HuH-7.5 (cell line): ENCODE data around the gene PRSS48.
"Not testable (repeated sequence)": the region's sequence is repeated elsewhere in the genome, so short reads cannot be mapped to it uniquely, and the experiment has no call there.

Source experiments
- DNase-seq: peaks from one replicate; pipeline ENCODE4 v3.0.0; 2011; ENCODE audit warnings: low spot score

PRSS48 gene

GRCh38 chr4:151318307-151319006 lies 41.5 kb downstream of the PRSS48 start:
- DNase-seq = no peak

GRCh38 chr4:151319490-151319889 lies 42.5 kb downstream of the PRSS48 start:
- no peak for DNase-seq

- DNase-seq = no peak
These were observed 44.6 kb downstream of the PRSS48 start for GRCh38 chr4:151321586-151321985.

DNA sequence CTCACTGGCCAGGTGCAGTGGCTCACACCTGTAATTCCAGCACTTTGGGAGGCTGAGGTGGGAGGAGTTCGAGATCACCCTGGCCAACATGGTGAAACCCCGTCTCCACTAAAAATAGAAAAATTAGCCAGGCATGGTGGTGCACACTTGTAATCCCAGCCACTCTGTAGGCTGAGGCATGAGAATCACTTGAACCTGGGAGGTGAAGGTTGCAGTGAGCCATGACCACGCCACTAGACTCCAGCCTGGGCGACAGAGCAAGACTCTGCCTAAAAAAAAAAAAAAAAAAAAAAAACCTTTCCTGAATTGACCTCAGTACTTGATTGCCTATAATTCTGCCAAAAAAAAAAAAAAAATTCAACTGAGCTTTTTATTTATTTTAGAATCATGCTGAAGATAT lies 45.2 kb downstream of the PRSS48 start:
- DNase-seq = not testable (repeated sequence)

- no peak for DNase-seq
These were observed 45.6 kb downstream of the PRSS48 start for GRCh38 chr4:151322570-151322969.

DNA sequence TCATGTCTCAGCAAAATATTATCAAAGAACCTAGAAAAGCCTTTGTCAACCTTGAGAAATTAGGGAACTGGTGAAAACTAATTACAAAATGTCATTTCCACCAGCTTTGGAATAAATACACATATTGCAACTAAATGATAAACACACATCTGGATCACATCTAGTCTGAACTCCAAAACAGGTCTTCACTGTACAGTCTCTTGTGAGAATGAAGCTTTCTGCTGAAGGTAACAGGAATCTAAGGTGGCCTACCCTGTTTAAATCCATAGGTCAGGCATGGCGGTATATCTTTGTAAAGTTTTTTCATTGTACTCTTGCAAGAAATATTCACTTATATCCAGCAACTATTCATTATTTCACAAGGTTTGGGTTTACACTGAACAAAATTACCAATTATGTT lies 46.7 kb downstream of the PRSS48 start:
- DNase-seq = no peak

DNA sequence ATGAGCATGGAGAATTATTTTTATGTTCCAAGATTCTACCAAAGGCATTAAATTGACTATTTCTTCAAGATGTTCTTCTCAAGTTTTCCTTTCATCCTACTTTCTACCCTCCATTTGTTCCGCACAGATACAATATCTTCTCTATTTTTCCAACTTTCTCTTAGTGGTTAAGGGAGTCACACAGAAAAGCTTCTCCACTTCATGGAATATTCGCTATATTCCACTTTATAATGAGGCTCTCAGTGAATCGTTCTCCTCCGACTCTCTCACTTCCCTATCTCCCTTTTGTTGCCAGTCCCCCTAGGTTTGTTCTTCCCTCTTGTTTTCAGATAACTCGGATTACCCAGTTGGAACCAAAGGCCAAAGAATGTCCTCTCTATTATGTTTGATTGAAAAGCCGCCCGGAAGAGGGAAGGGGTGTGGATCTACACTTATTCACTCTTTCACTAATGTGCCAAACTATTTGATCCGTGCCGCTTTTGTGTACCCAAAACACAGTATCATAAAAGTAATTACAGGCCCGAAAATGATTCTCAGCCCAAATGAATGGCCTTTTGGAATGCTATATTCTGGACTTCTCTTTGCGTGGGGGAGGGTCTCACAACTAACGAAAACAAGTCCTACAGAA lies 47.3 kb downstream of the PRSS48 start:
- no peak for DNase-seq

GRCh38 chr4:151324752-151325110 lies 47.8 kb downstream of the PRSS48 start:
- peak; percentile 32 for DNase-seq

DNA sequence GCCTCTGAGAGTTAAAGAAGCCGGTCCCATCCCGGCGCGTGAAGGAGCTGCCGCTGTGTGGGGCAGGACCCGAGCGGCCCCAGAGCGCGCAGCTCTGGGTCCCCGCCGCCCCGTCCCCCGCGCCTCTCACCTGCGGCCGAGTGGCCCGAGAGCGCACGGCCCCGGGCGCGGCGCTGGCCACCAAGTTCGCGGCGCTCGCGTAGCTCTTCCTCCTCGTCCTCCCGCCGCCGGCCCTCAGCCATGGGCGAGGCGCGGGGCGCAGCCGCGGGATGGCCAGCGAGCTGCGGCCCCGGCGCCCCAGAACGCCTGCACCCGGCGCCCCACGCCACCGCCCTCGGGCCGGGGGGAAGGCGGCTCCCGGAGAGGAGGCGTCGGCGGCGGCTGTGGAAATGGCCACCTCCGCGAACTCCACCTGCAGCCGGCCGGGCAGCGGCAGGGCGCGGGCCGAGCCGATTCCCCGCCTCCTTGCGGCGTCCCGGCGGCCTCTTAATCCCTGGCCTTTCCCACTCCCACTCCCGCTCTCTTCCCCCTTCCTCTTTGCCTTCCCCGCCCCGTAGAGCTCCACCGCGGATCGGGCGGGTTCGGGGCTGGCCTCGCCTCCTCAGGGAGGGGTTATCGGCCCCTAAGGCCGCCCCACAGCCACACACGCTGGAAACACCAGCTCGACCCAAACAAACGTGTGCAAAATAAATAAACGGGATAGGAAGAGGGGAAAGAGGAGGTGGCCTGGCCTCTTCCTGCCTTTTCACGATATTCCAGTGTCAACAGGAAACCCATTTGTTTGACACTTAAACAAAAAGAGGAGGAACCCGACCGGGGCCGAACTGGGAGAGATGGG lies 48.4 kb downstream of the PRSS48 start, which contains the start of gene SH3D19:
Gene SH3D19 (minus strand): TSS at position 495 of the 838 bp plus-strand sequence. CDS start 253 bp downstream, at position 242.
- peak; percentile 65 for DNase-seq

DNA sequence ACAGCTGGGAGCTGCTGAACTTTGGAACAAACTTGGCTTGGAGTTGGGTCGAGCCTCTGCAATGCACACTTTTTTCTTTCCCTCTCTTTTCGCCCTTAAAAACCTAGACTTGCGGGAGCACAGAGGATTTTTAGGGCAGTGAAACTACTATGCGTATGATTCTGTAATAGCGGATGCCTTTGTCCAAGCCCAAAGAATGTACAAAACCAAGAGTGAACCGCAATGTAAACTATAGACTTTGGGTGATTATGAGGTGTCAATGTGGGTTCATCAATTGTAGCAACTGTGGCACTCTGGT lies 48.9 kb downstream of the PRSS48 start:
- DNase-seq = no peak

- DNase-seq = no peak
These were observed 52.5 kb downstream of the PRSS48 start for GRCh38 chr4:151329217-151330007.

DNA sequence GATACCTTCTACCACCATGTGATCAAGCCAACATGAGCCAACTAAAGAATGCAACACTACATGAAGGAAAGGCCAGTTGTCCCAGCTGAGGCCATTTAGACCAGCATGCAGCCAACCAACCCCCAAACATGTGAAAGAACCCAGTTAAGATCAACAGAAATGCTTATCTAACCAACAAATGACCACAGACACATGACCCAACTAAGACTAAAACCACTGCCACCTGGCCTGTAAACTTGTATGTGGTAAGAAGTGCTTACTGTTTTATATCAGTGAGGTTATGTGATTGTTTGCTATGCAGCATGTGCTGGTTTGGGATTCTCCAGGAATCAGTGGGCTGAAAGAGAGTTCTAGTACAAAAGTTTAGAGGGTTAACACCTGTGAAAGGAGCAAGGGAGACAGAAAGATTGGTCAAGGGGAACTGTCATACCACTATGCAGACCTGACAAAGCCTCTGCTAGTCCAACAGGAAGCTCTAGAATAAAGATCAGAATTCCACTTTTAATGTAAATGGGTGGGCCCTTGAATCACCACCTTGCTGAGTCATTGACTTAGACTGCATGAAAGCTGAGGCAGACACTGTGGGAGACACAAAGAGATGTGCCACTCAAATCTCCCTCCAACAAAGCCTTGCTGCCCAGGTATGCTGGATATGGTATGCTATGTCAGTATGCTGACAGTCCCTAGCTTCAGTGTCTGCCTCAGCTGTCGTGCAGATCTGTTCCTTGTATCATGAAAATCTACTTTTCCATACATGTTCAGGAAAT lies 54.5 kb downstream of the PRSS48 start:
- no peak for DNase-seq

GRCh38 chr4:151339467-151339866 lies 62.5 kb downstream of the PRSS48 start:
- no peak for DNase-seq

GRCh38 chr4:151340751-151341385 lies 63.9 kb downstream of the PRSS48 start:
- no peak for DNase-seq
